Umbilical cord (tissue), 2 donors: ENCODE data around the gene CHD2. TPM values are rescaled to one million over a fixed set of nuclear protein-coding genes. Genes with fewer than 3 reads are reported as not detected.
"Not testable (repeated sequence)": the region's sequence is repeated elsewhere in the genome, so short reads cannot be mapped to it uniquely, and the experiment has no call there.

Experiments
- DNase-seq: peaks from one replicate; pipeline ENCODE4 v3.0.0-alpha.2; 2015; ENCODE audit warnings: low spot score
- total RNA-seq: library from RNA; depleted of rRNA; stranded (reverse); fragments of >200 nt; gene quantifications from one replicate; pipeline ENCODE4 v1.2.3, GENCODE V29; 2014; ENCODE audit warnings: low replicate concordance; ENCODE audit not compliant: insufficient read depth

Gene CHD2
- total RNA-seq, 1 donor from 2014 or later = 140 TPM

- no peak for DNase-seq
Measured at GRCh38 chr15:93048759-93049161, 148.6 kb downstream of the CHD2 start.

- no peak for DNase-seq
Measured at GRCh38 chr15:93049233-93049632, 149.1 kb downstream of the CHD2 start.

- DNase-seq = no peak
Measured at GRCh38 chr15:93049914-93050578, 149.9 kb downstream of the CHD2 start.

- no peak for DNase-seq
Measured at GRCh38 chr15:93050648-93051047, 150.5 kb downstream of the CHD2 start.

GRCh38 chr15:93051236-93052089, 151.3 kb downstream of the CHD2 start:
- no peak for DNase-seq

DNA sequence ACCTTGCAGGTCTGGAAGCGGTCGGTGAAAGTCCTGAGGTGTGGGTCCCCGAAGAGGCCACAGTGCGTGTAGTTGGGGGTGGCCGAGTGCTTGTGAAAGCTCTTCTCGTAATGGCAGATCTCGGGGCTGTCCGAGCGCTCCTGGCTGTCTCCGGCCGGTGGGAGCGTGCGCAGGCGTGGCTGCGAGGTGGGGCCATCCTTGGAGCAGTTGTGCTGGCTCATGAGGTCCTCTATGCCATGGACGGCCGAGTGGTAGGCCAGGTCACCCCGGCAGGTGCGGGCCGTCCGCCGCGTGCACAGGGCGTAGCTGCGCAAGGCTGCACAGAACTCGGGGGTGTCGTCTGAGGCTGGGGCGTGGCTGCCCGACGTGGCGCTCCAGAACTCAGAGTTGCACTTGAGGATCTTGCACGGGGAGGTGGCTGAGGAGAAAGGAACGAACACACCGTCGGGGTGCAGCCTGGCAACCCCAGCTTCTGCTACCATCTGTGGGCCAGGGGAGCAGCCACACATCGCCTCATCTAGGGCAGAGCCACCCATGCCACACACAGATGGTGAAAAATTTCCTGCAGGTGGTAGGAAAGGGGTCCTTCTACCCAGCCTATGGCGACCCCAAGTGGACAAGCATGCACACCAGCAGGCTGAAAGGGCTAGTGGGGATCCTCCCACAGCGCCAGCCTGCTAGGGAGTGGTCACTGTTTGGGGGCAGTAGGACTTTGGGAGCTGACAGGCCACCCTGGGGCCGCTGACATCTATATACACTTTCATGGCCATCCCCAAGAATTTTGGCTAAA, 152.2 kb downstream of the CHD2 start:
- no peak for DNase-seq

DNA sequence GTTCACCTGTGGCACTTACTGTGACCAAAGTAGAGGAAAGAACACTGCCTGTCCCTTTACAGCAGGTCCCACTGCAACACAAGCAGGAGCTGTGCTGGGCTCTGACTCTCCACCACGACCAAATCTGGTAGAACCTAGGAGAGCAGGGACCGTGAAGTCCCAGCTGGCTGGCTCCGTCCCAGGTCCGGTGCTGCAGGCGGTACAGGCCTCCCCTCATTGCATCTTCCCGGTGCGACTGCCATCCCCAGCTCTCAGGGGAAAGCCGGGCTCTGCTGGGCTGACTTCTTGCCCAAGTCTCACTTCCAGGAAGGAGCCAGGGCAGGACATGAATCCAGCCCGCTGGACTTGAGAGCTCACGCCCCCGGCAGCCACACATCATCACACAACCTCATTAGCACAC, 155.1 kb downstream of the CHD2 start:
- no peak for DNase-seq

DNA sequence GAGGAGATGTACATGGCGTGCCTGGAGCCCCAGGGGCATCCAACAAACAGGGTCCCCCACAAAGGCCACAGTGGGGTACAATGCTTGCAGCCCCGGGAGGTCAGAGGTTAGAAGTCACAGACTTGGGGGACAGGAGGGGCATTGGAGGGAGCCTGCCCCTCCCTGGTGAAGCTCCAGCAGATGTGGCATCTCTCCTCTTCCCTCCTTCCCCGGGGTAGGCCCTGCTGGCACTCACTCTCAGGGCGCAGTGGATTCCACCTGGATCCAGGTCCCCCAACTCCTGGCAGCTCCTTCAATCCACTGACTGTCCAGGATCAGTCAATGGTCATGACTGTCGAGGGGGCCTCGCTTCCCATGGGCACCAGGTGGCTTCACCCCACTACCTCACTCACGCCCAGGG, 156.7 kb downstream of the CHD2 start:
- no peak for DNase-seq

GRCh38 chr15:93057618-93058017, 157.5 kb downstream of the CHD2 start:
- DNase-seq = no peak

- no peak for DNase-seq
Measured at GRCh38 chr15:93058128-93058527, 158.0 kb downstream of the CHD2 start.

GRCh38 chr15:93058904-93059427, 158.8 kb downstream of the CHD2 start:
- DNase-seq = no peak

- DNase-seq = no peak
Measured at GRCh38 chr15:93059442-93059841, 159.3 kb downstream of the CHD2 start.

DNA sequence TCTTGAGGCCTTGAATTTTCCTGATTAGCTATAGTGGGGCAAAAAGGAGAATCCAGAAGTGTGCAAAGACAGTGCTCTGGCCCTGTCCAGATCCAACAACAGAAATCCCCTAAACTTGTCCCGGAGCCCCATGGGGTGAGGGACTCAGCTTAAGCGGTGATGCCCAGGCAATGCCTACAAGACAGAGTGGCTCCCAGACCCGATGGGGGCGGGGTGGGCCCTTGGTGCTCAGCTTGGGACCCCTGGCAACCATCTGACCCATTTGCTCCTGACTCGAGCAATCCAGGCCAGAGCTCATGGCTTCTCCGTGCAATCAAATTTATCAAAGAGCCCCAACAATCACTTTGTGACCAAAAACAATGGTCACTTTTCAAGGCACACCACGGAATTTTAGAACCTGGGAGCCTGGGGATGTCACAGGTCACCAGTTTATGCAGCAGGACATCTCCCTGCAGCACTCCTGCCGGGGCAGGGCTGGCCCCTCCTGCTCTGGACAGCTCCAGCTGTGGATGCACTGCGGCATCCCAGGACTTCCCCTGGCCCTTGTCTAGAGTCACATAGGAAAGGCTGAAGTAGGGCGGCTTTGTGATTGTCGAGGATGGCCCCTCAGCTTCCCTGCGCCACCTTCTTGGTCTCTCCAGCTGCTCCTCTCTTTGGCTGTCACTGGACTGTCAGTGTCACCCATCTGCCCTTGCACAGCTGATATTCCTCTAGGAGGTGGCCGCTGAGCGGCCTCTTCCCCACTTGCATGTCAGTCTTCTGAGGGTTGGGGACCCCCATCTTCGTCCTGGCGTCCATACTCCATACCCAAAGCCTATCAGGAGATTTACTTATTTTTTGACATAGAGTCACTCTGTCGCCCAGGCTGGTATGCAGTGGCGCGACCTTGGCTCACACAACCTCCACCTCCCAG, 160.5 kb downstream of the CHD2 start:
- no peak for DNase-seq

- not testable (repeated sequence) for DNase-seq
Measured at GRCh38 chr15:93062628-93063261, 162.6 kb downstream of the CHD2 start.

DNA sequence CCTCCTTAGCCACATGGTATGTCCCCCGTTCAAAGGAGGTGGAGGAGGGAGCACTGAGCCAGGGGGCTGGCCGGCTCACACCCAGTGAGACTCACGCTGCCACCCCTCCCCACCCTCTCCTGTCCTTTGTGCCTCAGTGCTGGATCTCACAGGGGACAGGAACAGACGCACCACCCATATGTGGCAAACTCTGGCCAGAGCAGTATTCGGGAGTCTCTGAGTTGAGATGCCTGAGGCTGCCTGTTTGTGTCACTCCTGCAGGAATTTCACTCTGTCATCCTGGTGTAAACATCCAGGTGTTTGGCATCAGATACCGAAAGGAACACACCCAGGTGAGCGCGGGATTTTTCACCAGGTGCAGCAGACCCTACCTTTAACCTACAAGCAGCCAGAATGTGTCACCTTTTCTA, 163.1 kb downstream of the CHD2 start:
- no peak for DNase-seq

DNA sequence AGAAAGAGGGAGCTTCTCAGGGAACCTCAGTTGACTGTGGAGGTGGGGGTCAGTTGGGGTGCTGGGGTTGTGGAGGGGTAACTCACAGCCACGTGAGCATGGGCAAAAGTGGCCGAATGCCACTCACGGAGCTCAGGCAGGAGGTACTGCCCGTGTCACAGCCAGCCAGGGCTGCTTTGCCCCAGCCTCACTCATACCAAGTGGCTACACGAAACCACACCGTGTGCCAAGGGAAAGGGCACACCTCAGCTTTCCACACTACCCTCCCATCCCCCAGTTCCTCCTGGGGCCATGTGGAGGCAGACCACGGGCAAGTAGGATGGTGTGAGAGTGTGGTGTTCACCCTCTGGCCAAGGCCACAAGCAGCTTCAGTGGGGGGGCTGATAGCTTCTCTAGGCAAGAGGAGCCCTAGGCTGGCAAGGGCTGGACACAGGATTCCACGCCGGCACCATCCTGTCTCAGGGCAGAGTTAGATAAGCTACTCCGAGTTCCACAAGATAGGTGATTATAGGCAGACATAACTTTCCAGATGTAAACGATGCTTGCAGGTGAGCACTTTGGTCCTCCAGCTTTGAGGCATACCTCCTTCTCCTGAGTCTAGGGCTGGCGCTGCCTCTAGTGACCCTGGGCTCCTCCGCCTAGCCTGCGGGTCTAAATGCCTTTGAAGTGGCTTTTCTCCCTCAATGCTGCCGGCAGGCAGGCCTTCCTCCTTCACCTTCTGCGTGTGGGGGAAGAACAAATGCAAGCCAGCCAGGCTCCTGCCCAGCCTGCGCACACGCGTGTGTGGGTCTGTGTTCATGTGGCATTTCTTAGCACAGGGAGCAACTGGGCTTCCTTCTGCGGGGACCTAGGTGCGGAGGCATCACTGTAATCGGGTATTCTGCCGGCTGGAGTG, 163.9 kb downstream of the CHD2 start:
- DNase-seq = no peak

- no peak for DNase-seq
Measured at GRCh38 chr15:93065641-93066045, 165.5 kb downstream of the CHD2 start.

- no peak for DNase-seq
Measured at GRCh38 chr15:93066224-93066681, 166.1 kb downstream of the CHD2 start.
